Endodermal cell (in vitro differentiated cells): ENCODE results near the gene SERPINI1. TPM values are rescaled to one million over a fixed set of nuclear protein-coding genes. Genes with fewer than 3 reads are reported as not detected.
A peak's percentile ranks its signal among the peaks of the same experiment; 100 is the strongest.

Experiments
- DNase-seq: peaks from one replicate; pipeline ENCODE4 v3.0.0-alpha.2; 2017
- H3K27ac ChIP-seq: 2 replicates; pipeline ENCODE4 v1.5.1; 2013; ENCODE audit warnings: mild to moderate bottlenecking, low read depth, low read length, moderate library complexity
- H3K27me3 ChIP-seq: 2 replicates; pipeline ENCODE4 v1.6.1; 2013; ENCODE audit warnings: mild to moderate bottlenecking, low read length, moderate library complexity; ENCODE audit not compliant: insufficient read depth, control insufficient read depth, poor library complexity, severe bottlenecking
- H3K36me3 ChIP-seq: 2 replicates; pipeline ENCODE4 v1.7.0; 2013; ENCODE audit warnings: mild to moderate bottlenecking, low read length, moderate library complexity; ENCODE audit not compliant: control insufficient read depth, insufficient read depth
- H3K4me1 ChIP-seq: one replicate; pipeline ENCODE4 v1.7.0; 2013; ENCODE audit warnings: low read length; ENCODE audit not compliant: control insufficient read depth, insufficient read depth
- H3K4me3 ChIP-seq: 2 replicates; pipeline ENCODE4 v1.5.1; 2013; ENCODE audit warnings: mild to moderate bottlenecking, low read length, moderate library complexity
- H3K9ac ChIP-seq: 2 replicates; pipeline ENCODE4 v1.6.1; 2013; ENCODE audit warnings: mild to moderate bottlenecking, low read length, moderate library complexity; ENCODE audit not compliant: poor library complexity, severe bottlenecking; ENCODE audit errors: extremely low read depth
- H3K9me3 ChIP-seq: 2 replicates; pipeline ENCODE4 v1.6.1; 2013; ENCODE audit warnings: mild to moderate bottlenecking, low read length, moderate library complexity; ENCODE audit not compliant: control insufficient read depth
- H3K27ac Mint-ChIP-seq: 2 replicates; pipeline ENCODE4 v1.8.0; 2020; ENCODE audit warnings: mixed read lengths
- H3K27me3 Mint-ChIP-seq: 2 replicates; pipeline ENCODE4 v1.8.0; 2021; ENCODE audit warnings: mild to moderate bottlenecking, mixed read lengths; ENCODE audit not compliant: insufficient read depth
- H3K36me3 Mint-ChIP-seq: 2 replicates; pipeline ENCODE4 v1.8.0; 2020; ENCODE audit warnings: low read depth, mixed read lengths
- H3K4me1 Mint-ChIP-seq: 2 replicates; pipeline ENCODE4 v1.8.0; 2020; ENCODE audit warnings: mixed read lengths
- H3K4me3 Mint-ChIP-seq: 2 replicates; pipeline ENCODE4 v1.8.0; 2020; ENCODE audit warnings: mild to moderate bottlenecking, moderate library complexity, mixed read lengths
- H3K9me3 Mint-ChIP-seq: 2 replicates; pipeline ENCODE4 v1.8.0; 2020; ENCODE audit warnings: mild to moderate bottlenecking, mixed read lengths
- CTCF ChIP-seq: fragments of 200-600 bp; sonication (generic); conservative IDR thresholded peaks from 2 replicates; pipeline ENCODE4 v1.5.0; 2021; ENCODE audit warnings: antibody characterized with exemption, mild to moderate bottlenecking
- WGBS, 2 experiments: methylation state at CpG; one replicate each; pipeline versions ENCODE4 v1.1.5 to v1.1.7; 2013; ENCODE audit warnings: missing lambda C conversion rate in 2 of 2, mixed read lengths in 1 of 2; ENCODE audit not compliant: insufficient coverage in 1 of 2, insufficient read length in 1 of 2; 5-methylcytosine and 5-hydroxymethylcytosine counted together
- total RNA-seq, 2 donors: library from RNA; stranded (reverse); fragmentation: NEBNext Ultra II Directional in 1 of 2; extraction: Animal tissue kit (Norgen Biotek cat#: 25700) in 1 of 2; gene quantifications; 2 replicates in 1 of 2; 3 replicates in 1 of 2; pipeline ENCODE4 v1.2.1, GENCODE V29; 2021

The SERPINI1 gene
- total RNA-seq, 2 donors from 2014 or later = 16.1 to 21.2 TPM

- Mint-ChIP-seq H3K27ac (no peak overlapping the region), H3K4me1 (peaks cover 14% of the 10 kb centered on the region), H3K27me3 (peaks cover 2% of the 10 kb centered on the region), H3K9me3 (no peaks in the 10 kb centered on the region), H3K36me3 (no peaks in the 10 kb centered on the region), H3K4me3 (no peak overlapping the region)
- TF ChIP-seq CTCF = no peak
- Histone ChIP-seq H3K27ac (no peak overlapping the region), H3K9ac (no peak overlapping the region), H3K4me1 (no peaks in the 10 kb centered on the region), H3K36me3 (no peaks in the 10 kb centered on the region), H3K27me3 (no peaks in the 10 kb centered on the region), H3K9me3 (no peaks in the 10 kb centered on the region), H3K4me3 (no peak overlapping the region)
- WGBS, 2 experiments = 94 to 96% methylated on average over 3 to 4 of the region's 4 CpGs
- no peak for DNase-seq
These were observed 135.2 kb downstream of the SERPINI1 start for GRCh38 chr3:167870759-167871158.

DNA sequence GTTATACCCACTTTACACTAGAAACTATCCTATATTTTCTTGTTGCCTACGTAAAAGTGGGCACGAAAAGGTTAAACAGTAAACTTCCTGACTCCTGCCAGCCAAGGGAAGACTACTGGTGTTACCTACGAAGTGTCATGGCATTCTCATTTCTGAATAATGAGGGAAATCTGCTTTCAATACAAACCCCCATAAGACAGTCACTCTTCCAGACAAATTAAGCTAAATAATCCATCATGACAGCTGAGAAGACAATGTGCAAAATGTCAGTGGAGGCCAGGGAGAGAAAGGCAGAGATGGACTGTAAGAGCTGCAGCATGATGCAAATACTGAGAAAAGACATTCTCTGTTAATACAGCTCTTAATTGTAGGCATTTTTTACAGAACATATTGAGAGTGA, 136.5 kb downstream of the SERPINI1 start:
- Mint-ChIP-seq H3K4me3 (no peak overlapping the region), H3K4me1 (peaks cover 14% of the 10 kb centered on the region), H3K9me3 (no peaks in the 10 kb centered on the region), H3K27me3 (peaks cover 9% of the 10 kb centered on the region), H3K27ac (no peak overlapping the region), H3K36me3 (no peaks in the 10 kb centered on the region)
- Histone ChIP-seq H3K9me3 (no peaks in the 10 kb centered on the region), H3K9ac (no peak overlapping the region), H3K4me1 (no peaks in the 10 kb centered on the region), H3K27ac (no peak overlapping the region), H3K4me3 (no peak overlapping the region), H3K36me3 (no peaks in the 10 kb centered on the region), H3K27me3 (no peaks in the 10 kb centered on the region)
- DNase-seq = no peak
- TF ChIP-seq CTCF = no peak
- 83 to 93% methylated on average over 3 of the region's 3 CpGs for WGBS, 2 experiments

DNA sequence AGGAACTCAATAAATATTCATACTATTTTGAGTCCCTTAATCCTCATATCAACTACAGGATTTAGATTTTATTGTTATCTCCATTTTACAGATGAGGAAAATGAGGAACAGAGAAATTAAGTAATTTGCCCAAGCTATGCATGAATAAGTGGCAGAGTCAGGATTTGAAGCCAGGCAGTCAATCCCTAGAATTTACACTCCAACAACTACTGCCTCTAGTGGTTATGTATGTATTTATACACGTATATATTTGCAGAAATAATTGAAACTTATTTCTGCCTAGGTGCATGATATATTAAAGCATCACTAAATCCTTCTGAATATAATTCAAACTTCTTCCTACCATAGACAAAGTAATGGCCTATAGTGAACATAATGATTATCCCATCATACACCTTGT, 137.4 kb downstream of the SERPINI1 start:
- Histone ChIP-seq H3K4me1 (no peaks in the 10 kb centered on the region), H3K9ac (no peak overlapping the region), H3K4me3 (no peak overlapping the region), H3K36me3 (no peaks in the 10 kb centered on the region), H3K9me3 (no peaks in the 10 kb centered on the region), H3K27me3 (no peaks in the 10 kb centered on the region), H3K27ac (no peak overlapping the region)
- H3K27ac Mint-ChIP-seq = no peak overlapping the region
- no peaks in the 10 kb centered on the region for H3K36me3 Mint-ChIP-seq
- H3K4me1 Mint-ChIP-seq = peaks cover 14% of the 10 kb centered on the region
- no CpG with 5 or more reads among the region's 1 CpG for WGBS, 2 experiments
- peak; percentile 68 for TF ChIP-seq CTCF
- H3K4me3 Mint-ChIP-seq = no peak overlapping the region
- no peaks in the 10 kb centered on the region for H3K9me3 Mint-ChIP-seq
- peaks cover 14% of the 10 kb centered on the region for H3K27me3 Mint-ChIP-seq
- DNase-seq = no peak
